OCI-LY3 (cell line): ENCODE results near the gene EIF4E.

ENCODE experiments used
- CTCF ChIP-seq: fragments of 200-600, 300-600 bp; sonication (generic); IDR thresholded peaks from 2 replicates; pipeline ENCODE4 v1.5.1; 2014; ENCODE audit warnings: antibody characterized with exemption, low read length, low read depth
- EZH2phosphoT487 ChIP-seq: fragments of 200-600 bp; shearing (Covaris generic); IDR thresholded peaks from 2 replicates; pipeline ENCODE4 v1.6.1; 2018; ENCODE audit warnings: antibody characterized with exemption, mixed run types, low read depth

GRCh38 chr4:98908182-98908581 is 20.8 kb downstream of the EIF4E start:
- TF ChIP-seq CTCF = no peak
- no peak for TF ChIP-seq EZH2phosphoT487
